BJ (cell line): Measurements from ENCODE around the gene KRTAP9-6. TPM values are rescaled to one million over a fixed set of nuclear protein-coding genes. Genes with fewer than 3 reads are reported as not detected.
"Not testable (repeated sequence)": the region's sequence is repeated elsewhere in the genome, so short reads cannot be mapped to it uniquely, and the experiment has no call there.

Experiments
- CTCF ChIA-PET: fragments of 350-600 bp; formaldehyde crosslinking; extraction: SDS; loops from one replicate; lab custom pipeline; 2021; ENCODE audit warnings: antibody characterized with exemption, inconsistent platforms; lab: Yijun Ruan, JAX
- POLR2A ChIA-PET: fragments of 300-600 bp; sonication (Branson Sonifier 250); formaldehyde crosslinking; extraction: SDS; loops from one replicate; lab custom pipeline; 2021; ENCODE audit warnings: antibody characterized with exemption; lab: Charles Lee
- DNase-seq: peaks from one replicate; pipeline ENCODE4 v3.0.0-alpha.2; 2011; ENCODE audit warnings: low read depth
- H3K27me3 ChIP-seq: 2 replicates; pipeline ENCODE4 v1.6.0; 2011; ENCODE audit warnings: low read length; ENCODE audit not compliant: control insufficient read depth, insufficient read depth
- H3K36me3 ChIP-seq: 2 replicates; pipeline ENCODE4 v1.5.1; 2011; ENCODE audit warnings: low read length; ENCODE audit not compliant: control insufficient read depth, insufficient read depth
- H3K4me3 ChIP-seq: 2 replicates; pipeline ENCODE4 v1.5.1; 2011; ENCODE audit warnings: low read depth, mild to moderate bottlenecking, control low read depth, low read length
- polyA plus RNA-seq: library from polyadenylated mRNA; depleted of rRNA; stranded (reverse); fragments of >200 nt; gene quantifications from 2 replicates; pipeline ENCODE4 v1.2.3, GENCODE V29; 2011
- TF ChIP-seq, protein P1 (sequence below): IDR thresholded peaks from 2 replicates; pipeline ENCODE4 v1.5.1; 2011; ENCODE audit warnings: low read depth, mild to moderate bottlenecking, control low read depth, inconsistent platforms, low read length, moderate library complexity; ENCODE audit not compliant: insufficient read depth

The KRTAP9-6 gene
- polyA plus RNA-seq, 1 experiment, result not detected

DNA sequence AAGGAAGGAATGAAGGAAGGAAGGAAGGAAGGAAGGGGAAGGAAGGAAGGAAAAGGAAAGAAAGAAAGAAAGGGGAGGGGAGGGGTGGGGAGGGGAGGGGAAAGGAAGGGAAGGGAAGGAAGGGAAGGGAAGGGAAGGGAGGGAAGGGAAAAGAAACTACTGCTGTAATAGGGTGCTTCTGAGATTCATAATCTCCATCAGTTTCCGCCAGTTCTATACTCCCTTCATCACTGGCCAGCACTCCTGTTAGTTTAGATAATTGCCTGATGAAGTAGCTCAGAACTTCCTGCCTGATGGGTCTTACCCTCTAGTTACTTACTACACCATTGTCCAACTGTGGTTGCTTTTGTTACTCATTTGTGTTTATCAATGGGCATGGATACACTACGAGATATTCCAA, 2.0 kb upstream of the KRTAP9-6 start:
- ChIA-PET POLR2A (no interaction called here), CTCF (interaction anchor here (0.6 kb wide), 1 partner anchor 14 kb away, joined by 3 read pairs; no protein-coding TSS in a partner anchor)
- no peak overlapping the region for H3K4me3 ChIP-seq
- no peak for DNase-seq
- H3K36me3 ChIP-seq, result no peaks in the 10 kb centered on the region
- H3K27me3 ChIP-seq, result no peaks in the 10 kb centered on the region
- TF ChIP-seq, protein P1, sequence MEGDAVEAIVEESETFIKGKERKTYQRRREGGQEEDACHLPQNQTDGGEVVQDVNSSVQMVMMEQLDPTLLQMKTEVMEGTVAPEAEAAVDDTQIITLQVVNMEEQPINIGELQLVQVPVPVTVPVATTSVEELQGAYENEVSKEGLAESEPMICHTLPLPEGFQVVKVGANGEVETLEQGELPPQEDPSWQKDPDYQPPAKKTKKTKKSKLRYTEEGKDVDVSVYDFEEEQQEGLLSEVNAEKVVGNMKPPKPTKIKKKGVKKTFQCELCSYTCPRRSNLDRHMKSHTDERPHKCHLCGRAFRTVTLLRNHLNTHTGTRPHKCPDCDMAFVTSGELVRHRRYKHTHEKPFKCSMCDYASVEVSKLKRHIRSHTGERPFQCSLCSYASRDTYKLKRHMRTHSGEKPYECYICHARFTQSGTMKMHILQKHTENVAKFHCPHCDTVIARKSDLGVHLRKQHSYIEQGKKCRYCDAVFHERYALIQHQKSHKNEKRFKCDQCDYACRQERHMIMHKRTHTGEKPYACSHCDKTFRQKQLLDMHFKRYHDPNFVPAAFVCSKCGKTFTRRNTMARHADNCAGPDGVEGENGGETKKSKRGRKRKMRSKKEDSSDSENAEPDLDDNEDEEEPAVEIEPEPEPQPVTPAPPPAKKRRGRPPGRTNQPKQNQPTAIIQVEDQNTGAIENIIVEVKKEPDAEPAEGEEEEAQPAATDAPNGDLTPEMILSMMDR, result no peak

DNA sequence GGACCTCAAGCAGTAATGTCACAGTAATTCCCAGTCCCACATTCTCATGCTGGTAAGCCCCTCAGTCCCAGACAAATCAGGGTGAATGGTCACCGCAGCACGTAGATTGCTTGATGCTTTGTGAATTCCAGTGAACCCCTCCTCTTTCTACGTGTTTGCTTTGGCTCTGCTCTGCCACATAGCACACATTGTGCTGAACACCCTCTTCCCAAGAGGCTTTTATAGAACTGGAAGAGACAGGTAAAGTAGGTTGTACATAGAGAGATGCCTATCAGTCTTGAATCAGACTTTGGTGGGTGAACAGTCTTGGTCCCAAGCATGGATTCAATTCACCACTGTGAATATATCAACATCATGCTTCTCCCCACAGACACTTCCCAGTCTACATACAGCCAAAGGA, 579 bp upstream of the KRTAP9-6 start:
- TF ChIP-seq, protein P1, result no peak
- DNase-seq, result no peak
- Histone ChIP-seq H3K4me3 (no peak overlapping the region), H3K27me3 (no peaks in the 10 kb centered on the region), H3K36me3 (no peaks in the 10 kb centered on the region)
- ChIA-PET POLR2A (no interaction called here), CTCF (no interaction called here)

DNA sequence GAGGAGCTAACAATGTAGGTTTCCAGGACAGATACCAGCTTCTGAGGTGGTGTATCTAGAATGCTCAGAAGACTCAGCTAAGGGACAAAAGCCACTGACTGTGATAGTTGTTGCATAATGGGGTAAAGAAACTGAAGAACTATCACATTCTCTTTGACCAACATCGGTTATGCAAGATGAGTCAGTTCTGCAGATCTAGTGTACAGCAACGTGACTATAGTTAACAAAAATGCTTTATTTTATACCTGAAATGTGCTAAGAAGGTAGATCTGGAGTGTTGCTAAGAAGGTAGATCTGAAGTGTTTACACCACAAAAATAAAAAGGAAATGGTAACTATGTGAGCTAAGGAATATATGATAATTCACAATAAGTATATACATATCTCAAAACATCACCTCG, 2.5 kb downstream of the KRTAP9-6 start:
- CTCF ChIA-PET, result no interaction called here
- Histone ChIP-seq H3K4me3 (no peak overlapping the region), H3K36me3 (no peaks in the 10 kb centered on the region), H3K27me3 (no peaks in the 10 kb centered on the region)
- POLR2A ChIA-PET, result no interaction called here
- no peak for DNase-seq
- TF ChIP-seq, protein P1, result no peak

DNA sequence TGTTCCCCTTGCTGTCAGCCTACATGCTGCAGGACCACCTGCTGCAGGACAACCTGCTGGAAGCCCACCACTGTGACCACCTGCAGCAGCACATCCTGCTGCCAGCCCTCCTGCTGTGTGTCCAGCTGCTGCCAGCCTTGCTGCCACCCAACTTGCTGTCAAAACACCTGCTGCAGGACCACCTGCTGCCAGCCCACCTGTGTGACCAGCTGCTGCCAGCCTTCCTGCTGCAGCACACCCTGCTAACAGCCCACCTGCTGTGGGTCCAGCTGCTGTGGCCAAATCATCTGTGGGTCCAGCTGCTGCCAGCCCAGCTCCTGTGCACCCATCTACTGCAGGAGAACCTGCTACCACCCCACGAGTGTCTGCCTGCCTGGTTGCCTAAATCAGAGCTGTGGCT, 6.1 kb downstream of the KRTAP9-6 start:
- H3K4me3 ChIP-seq, H3K36me3 ChIP-seq, DNase-seq, H3K27me3 ChIP-seq, POLR2A ChIA-PET, CTCF ChIA-PET: not testable (repeated sequence)

DNA sequence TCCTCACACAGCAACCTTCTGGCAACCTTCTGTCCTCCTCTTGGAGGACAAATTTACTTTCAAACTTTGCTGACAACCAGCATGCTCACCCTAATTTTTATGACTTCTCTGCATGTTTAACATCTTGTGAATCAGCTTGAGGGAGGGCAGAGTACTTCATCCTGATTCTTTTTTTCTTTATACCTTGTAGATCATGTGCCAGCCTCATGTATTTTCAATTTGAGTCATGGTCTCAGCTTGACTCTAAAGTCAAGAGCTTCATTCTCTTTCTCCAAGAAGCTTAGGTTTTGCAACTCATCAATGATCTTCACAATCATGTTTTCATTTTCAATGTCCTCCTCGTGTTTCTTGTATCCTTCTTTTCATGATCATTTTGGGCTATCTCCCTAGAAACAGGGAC, 6.7 kb downstream of the KRTAP9-6 start:
- H3K4me3 ChIP-seq, result no peak overlapping the region
- no peaks in the 10 kb centered on the region for H3K27me3 ChIP-seq
- H3K36me3 ChIP-seq, result no peaks in the 10 kb centered on the region
- TF ChIP-seq, protein P1, result no peak
- no peak for DNase-seq
- ChIA-PET CTCF (no interaction called here), POLR2A (no interaction called here)

DNA sequence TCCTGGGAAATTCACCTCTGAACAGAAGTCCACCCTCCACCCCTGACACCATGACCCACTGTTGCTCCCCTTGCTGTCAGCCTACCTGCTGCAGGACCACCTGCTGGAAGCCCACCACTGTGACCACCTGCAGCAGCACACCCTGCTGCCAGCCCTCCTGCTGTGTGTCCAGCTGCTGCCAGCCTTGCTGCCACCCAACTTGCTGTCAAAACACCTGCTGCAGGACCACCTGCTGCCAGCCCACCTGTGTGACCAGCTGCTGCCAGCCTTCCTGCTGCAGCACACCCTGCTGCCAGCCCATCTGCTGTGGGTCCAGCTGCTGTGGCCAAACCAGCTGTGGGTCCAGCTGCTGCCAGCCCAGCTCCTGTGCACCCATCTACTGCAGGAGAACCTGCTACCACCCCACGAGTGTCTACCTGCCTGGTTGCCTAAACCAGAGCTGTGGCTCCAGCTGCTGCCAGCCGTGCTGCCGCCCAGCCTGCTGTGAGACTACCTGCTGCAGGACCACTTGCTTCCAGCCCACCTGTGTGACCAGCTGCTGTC, 10.5 kb downstream of the KRTAP9-6 start, which contains the start of gene KRTAP9-7:
KRTAP9-7 (plus strand) TSS at position 51 of the 543 bp plus-strand sequence; CDS start at position 51, 0 bp downstream.
- H3K27me3 ChIP-seq, H3K36me3 ChIP-seq, POLR2A ChIA-PET, DNase-seq, H3K4me3 ChIP-seq: not testable (repeated sequence)
- CTCF ChIA-PET, result interaction anchor here (0.6 to 1.5 kb wide), 2 partner anchors 15 to 29 kb away, joined by 3 to 4 read pairs; no protein-coding TSS in a partner anchor
